Measurements from ENCODE around the gene PRTG. TPM values are rescaled to one million over a fixed set of nuclear protein-coding genes. Genes with fewer than 3 reads are reported as not detected.

Gene PRTG
- total RNA-seq, 1 donor from 2014 or later: 10.5 TPM

DNA sequence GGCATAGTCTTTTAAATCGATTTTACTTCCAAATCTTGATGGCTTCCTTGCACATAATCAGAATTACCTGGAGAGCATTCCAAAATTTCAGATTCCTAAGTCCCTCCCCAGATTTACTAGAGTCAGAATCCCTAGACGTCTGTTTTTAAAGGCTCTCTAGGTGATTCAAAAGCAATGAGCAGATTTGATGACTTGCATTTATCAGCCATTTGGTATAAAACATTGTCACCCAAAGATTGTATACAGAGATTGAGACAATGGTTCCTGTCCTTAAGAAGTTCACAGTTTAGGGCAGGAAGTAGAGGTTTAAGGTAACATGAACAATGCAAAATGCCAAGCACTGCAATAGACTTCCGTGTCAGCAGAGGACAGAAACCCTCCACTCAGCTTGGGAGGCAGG is 152.2 kb downstream of the PRTG start:
- peaks cover 10% of the 10 kb centered on the region for H3K27me3 ChIP-seq (ENCODE audit: low read depth)
- no peaks in the 10 kb centered on the region for H3K9me3 ChIP-seq
- DNase-seq (no peak), ATAC-seq (no peak)
- H3K4me1 ChIP-seq: no peaks in the 10 kb centered on the region
- intact Hi-C loops (cut with DNase I): no loop called here
- no peak overlapping the region for H3K4me3 ChIP-seq
- no peak overlapping the region for H3K27ac ChIP-seq
- TF ChIP-seq, protein P1, sequence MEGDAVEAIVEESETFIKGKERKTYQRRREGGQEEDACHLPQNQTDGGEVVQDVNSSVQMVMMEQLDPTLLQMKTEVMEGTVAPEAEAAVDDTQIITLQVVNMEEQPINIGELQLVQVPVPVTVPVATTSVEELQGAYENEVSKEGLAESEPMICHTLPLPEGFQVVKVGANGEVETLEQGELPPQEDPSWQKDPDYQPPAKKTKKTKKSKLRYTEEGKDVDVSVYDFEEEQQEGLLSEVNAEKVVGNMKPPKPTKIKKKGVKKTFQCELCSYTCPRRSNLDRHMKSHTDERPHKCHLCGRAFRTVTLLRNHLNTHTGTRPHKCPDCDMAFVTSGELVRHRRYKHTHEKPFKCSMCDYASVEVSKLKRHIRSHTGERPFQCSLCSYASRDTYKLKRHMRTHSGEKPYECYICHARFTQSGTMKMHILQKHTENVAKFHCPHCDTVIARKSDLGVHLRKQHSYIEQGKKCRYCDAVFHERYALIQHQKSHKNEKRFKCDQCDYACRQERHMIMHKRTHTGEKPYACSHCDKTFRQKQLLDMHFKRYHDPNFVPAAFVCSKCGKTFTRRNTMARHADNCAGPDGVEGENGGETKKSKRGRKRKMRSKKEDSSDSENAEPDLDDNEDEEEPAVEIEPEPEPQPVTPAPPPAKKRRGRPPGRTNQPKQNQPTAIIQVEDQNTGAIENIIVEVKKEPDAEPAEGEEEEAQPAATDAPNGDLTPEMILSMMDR (IDR thresholded peaks at IDR 0.05): no peak
- H3K36me3 ChIP-seq: no peaks in the 10 kb centered on the region

DNA sequence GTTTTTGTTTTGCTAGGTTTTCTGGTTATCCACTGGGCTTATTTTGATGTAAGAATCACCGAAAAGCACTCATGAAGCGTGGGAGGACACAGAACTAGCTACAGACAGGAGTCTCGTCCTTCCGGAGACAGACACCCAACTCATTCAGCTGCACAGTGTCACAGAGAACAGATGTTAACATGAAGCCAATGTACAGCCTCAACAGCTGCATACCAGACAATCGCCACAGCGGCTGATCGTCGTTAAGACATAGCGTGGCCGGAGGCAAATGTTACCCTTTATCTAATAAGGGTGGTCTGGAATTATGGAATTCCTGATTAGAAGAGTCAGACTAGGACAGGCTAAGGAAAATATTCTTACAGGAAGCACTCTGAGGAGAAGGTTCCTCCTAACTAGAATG is 153.7 kb downstream of the PRTG start:
- no peak overlapping the region for H3K4me3 ChIP-seq
- H3K27me3 ChIP-seq (ENCODE audit: low read depth): peaks cover 17% of the 10 kb centered on the region
- intact Hi-C loops (cut with DNase I): no loop called here
- H3K9me3 ChIP-seq: no peaks in the 10 kb centered on the region
- TF ChIP-seq, protein P1 (IDR thresholded peaks at IDR 0.05): no peak
- no peak for ATAC-seq
- H3K36me3 ChIP-seq: no peaks in the 10 kb centered on the region
- H3K27ac ChIP-seq: no peak overlapping the region
- no peaks in the 10 kb centered on the region for H3K4me1 ChIP-seq
- no peak for DNase-seq

DNA sequence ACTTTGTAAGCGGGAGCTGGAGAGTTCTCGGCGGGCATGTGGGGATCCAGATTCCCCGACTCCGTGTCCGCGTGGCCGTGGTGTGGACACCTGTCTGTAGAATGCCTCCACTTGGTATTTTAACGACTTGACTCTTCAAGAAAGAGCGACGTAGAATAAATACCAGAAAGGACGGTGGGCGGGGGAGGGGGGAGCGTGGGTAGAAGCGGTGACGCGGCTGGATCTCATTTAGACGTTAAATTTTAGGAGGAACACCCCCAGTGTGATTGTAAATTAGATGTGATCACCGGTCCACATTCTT is 154.2 kb downstream of the PRTG start:
- ATAC-seq: peak in 1 of 2 donors; percentile 24
- DNase-seq: no peak
- intact Hi-C loops (cut with DNase I): no loop called here
- Histone ChIP-seq H3K27me3 (ENCODE audit: low read depth) (peaks cover 22% of the 10 kb centered on the region), H3K4me1 (no peaks in the 10 kb centered on the region), H3K36me3 (no peaks in the 10 kb centered on the region), H3K4me3 (peak overlapping the region; percentile 63), H3K9me3 (no peaks in the 10 kb centered on the region), H3K27ac (peak overlapping the region; percentile 64)
- TF ChIP-seq, protein P1 (IDR thresholded peaks at IDR 0.05): no peak

DNA sequence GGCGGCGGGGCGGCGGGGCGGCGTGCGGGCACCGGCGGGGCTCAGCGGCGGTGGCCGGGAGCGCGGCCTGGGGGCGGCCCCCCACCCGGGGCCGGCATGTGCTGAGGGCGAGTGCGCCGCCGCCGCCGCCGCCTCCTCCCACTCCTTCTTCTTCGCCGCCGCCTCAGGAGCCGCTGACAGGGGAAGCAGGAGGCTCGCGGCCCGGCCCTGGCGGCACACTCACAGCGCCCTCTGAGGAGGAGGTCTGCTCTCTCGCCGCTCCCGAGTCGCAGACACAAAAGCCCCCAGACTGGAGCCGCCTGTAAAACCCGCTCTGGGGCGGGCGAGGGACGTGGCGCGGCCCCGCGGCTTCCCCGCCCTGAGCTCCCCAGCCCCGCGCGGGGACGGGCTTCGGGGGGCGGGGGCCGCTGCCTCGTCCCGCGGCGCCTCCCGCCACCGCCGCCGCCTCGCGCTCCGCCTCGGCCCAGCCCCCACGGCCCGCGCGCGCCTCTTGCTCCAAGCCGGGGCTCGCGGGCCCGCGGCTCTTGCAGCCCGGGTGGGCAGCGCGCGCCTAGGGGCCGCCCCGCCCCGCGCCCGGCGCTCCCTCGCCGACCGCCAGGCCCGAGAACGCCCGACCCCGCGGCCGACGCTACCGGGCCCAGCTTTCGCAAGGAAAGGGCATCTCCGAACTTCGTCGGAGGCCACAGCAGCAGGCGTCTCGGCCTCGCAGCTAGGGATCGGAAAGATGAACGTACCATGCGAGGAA is 154.7 kb downstream of the PRTG start, which contains the start of gene PYGO1:
Gene PYGO1 (minus strand): TSS at position 276 of the 745 bp plus-strand sequence. CDS start 462 bp downstream, outside the sequence.
- Histone ChIP-seq H3K9me3 (no peaks in the 10 kb centered on the region), H3K27me3 (ENCODE audit: low read depth) (peaks cover 22% of the 10 kb centered on the region), H3K4me1 (no peaks in the 10 kb centered on the region), H3K36me3 (no peaks in the 10 kb centered on the region), H3K4me3 (peak within 1 kb of the TSS; percentile 63), H3K27ac (peak within 1 kb of the TSS; percentile 71)
- DNase-seq: peak; percentile 72
- TF ChIP-seq, protein P1 (IDR thresholded peaks at IDR 0.05): no peak
- intact Hi-C loops (cut with DNase I): no loop called here
- ATAC-seq: peak; percentile 88

DNA sequence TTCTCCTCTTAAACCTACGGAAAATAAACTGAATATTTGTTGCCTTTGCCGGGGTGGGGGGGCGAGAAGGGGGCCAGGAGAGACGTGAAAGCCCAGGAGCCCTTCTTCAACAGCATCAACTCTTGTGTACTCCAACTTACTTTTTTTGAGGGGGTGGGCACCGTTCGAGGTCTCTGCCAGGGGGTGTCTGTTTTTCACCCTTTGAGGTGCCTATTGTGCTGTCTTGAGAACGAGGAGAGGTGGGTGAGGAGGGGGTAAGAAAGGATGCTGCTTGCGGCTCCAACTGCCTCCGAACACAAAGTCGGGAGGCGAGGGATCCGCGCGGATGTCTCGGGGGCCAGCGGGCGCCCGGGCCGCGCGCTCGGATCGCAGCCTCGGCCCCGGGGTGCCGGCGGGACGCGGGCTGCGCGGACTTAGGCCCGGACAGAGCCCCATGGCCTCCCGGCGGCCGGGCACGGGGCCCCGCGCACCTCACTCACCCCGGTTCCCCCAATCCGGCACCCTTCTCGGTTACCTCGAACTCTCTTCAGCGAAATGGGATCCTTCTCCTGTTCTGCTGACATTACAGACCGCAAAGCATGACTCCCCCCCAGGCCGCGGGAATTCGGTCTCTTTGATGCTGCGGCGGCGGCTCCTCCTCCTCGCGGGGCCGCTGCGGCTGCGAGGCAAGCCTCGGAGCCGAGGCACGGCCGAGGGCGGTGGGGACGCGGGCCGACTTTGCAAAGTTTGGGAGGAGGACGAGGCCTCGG is 155.5 kb downstream of the PRTG start:
- H3K36me3 ChIP-seq: no peaks in the 10 kb centered on the region
- no peaks in the 10 kb centered on the region for H3K9me3 ChIP-seq
- peak overlapping the region; percentile 63 for H3K4me3 ChIP-seq
- peak overlapping the region; percentile 71 for H3K27ac ChIP-seq
- TF ChIP-seq, protein P1 (IDR thresholded peaks at IDR 0.05): no peak
- DNase-seq (peak; percentile 55), ATAC-seq (peak; percentile 56 to 61)
- H3K4me1 ChIP-seq: no peaks in the 10 kb centered on the region
- intact Hi-C loops (cut with DNase I): no loop called here
- H3K27me3 ChIP-seq (ENCODE audit: low read depth): peaks cover 22% of the 10 kb centered on the region

All from lower lobe of right lung (tissue), 2 donors.